ENCODE data around the gene PEX11B.

PEX11B gene

DNA sequence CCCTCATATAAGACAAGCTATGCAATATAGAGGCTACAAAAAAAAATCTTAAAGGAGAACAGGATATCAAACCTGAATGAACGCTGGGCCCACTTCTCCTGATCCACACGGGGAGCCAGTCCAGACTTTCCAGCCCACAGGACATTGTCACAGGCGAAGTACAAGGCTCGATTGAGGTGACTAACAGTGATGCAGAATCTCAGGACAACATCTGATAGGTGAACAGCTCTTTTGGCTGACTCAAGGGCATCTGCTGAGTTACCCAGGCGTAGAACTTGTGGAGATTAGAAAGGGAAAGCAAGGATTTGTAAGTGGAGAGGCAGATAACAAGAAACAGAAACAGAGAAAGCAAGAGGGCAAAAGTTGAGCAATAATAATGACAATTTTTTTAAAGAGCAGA is 1.8 kb downstream of the PEX11B start:
- H3K36me3 ChIP-seq (ENCODE audit: control insufficient read depth in 4 of 4, insufficient read depth in 4 of 4, low read length in 3 of 4): peaks cover 7 to 38% (median 25%) of the 10 kb centered on the region in 4 experiments
- no peaks in the 10 kb centered on the region for H3K27me3 ChIP-seq (replicated peaks in 2 of 5; ENCODE audit: control insufficient read depth in 4 of 5, insufficient read depth in 5 of 5, low read length in 4 of 5)
- H3K9me3 ChIP-seq (ENCODE audit: control extremely low read depth in 1 of 5, control insufficient read depth in 4 of 5, insufficient read depth in 2 of 5, low read depth in 1 of 5, low read length in 4 of 5): no peaks in the 10 kb centered on the region
- CTCF ChIA-PET: interaction anchor here (1.0 to 2.9 kb wide), 4 partner anchors 10 to 91 kb away, joined by 3 to 10 read pairs (median 4); partner anchors contain the start of genes PIAS3 and RBM8A
- peaks cover 2 to 28% (median 23%) of the 10 kb centered on the region in 4 experiments for H3K4me1 ChIP-seq (ENCODE audit: control extremely low read depth in 1 of 4, control insufficient read depth in 4 of 4, insufficient read depth in 4 of 4, low read length in 3 of 4)
- no peak overlapping the region for H3K4me3 ChIP-seq (ENCODE audit: control insufficient read depth in 1 of 7, extremely low read depth in 1 of 7, insufficient read depth in 4 of 7, low read depth in 2 of 7, low read length in 6 of 7)
- WGBS (ENCODE audit: insufficient coverage): 96% methylated on average over 5 of the region's 5 CpGs
- no peak for DNase-seq
- POLR2A ChIA-PET: no interaction called here
- H3K27ac ChIP-seq (ENCODE audit: insufficient read depth in 1 of 2, low read depth in 1 of 2, low read length in 2 of 2, poor library complexity in 1 of 2, severe bottlenecking in 2 of 2): no peak overlapping the region

DNA sequence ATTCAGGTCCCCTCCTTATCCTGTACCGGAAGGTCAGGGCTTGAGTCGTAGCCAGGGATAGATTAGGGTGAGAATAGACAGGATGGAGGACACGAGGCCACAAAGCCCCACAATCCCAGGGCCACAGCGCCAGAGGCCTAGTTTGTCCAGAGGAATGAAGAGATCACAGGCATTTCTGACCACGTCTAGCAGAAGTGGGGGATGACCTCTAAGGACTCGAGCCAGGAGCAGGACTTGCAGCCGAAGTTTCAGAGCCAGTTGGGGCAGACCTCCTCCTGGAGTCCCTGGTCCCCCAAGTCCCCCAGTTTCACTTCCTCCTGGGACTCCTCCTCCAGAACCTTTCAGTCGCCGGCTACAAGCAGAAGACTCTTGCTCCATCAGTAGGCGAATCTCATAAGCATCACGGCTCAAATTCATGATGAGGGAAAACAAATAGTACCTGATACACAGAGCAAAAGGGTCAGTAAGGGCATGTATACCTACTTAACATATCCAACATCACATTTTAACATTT is 6.3 kb downstream of the PEX11B start:
- Histone ChIP-seq H3K27me3 (replicated peaks in 2 of 5; ENCODE audit: control insufficient read depth in 4 of 5, insufficient read depth in 5 of 5, low read length in 4 of 5) (no peaks in the 10 kb centered on the region), H3K4me1 (ENCODE audit: control extremely low read depth in 1 of 4, control insufficient read depth in 4 of 4, insufficient read depth in 4 of 4, low read length in 3 of 4) (peaks cover 0 to 5% (median 1%) of the 10 kb centered on the region in 4 experiments), H3K36me3 (ENCODE audit: control insufficient read depth in 4 of 4, insufficient read depth in 4 of 4, low read length in 3 of 4) (peaks cover 9 to 50% (median 31%) of the 10 kb centered on the region in 4 experiments), H3K27ac (ENCODE audit: insufficient read depth in 1 of 2, low read depth in 1 of 2, low read length in 2 of 2, poor library complexity in 1 of 2, severe bottlenecking in 2 of 2) (no peak overlapping the region), H3K9me3 (ENCODE audit: control extremely low read depth in 1 of 5, control insufficient read depth in 4 of 5, insufficient read depth in 2 of 5, low read depth in 1 of 5, low read length in 4 of 5) (no peaks in the 10 kb centered on the region), H3K4me3 (ENCODE audit: control insufficient read depth in 1 of 7, extremely low read depth in 1 of 7, insufficient read depth in 4 of 7, low read depth in 2 of 7, low read length in 6 of 7) (no peak overlapping the region)
- DNase-seq: no peak
- ChIA-PET POLR2A (no interaction called here), CTCF (interaction anchor here (1.1 to 8.6 kb wide), 9 partner anchors 13 to 65 kb away, joined by 3 to 131 read pairs (median 13); partner anchors contain the start of genes NUDT17 and PIAS3)
- WGBS (ENCODE audit: insufficient coverage): 91% methylated on average over 11 of the region's 11 CpGs

DNA sequence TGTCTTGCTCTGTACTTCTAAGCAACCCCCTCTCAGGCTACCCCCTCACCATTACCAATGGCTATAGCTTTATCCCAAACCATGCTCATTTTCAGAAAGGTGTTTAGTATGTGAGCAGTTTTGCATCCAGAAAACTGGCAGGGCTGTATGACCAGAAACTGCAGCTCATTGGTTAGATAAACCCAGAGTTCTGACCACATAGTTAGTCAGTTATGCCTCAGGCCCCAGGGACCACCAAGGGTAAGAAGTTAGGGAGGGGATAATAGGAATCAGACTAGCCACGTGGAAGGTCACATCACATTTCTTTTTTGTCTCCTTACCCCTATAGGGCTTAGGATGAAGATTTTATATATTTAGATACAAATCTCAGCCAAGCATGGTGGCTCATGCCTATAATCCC is 9.9 kb downstream of the PEX11B start:
- Histone ChIP-seq H3K27ac (ENCODE audit: insufficient read depth in 1 of 2, low read depth in 1 of 2, low read length in 2 of 2, poor library complexity in 1 of 2, severe bottlenecking in 2 of 2) (no peak overlapping the region), H3K36me3 (ENCODE audit: control insufficient read depth in 4 of 4, insufficient read depth in 4 of 4, low read length in 3 of 4) (peaks cover 4 to 23% (median 16%) of the 10 kb centered on the region in 4 experiments), H3K27me3 (replicated peaks in 2 of 5; ENCODE audit: control insufficient read depth in 4 of 5, insufficient read depth in 5 of 5, low read length in 4 of 5) (no peaks in the 10 kb centered on the region), H3K4me3 (ENCODE audit: control insufficient read depth in 1 of 7, extremely low read depth in 1 of 7, insufficient read depth in 4 of 7, low read depth in 2 of 7, low read length in 6 of 7) (no peak overlapping the region), H3K4me1 (ENCODE audit: control extremely low read depth in 1 of 4, control insufficient read depth in 4 of 4, insufficient read depth in 4 of 4, low read length in 3 of 4) (peaks cover 0 to 2% (median 0%) of the 10 kb centered on the region in 4 experiments), H3K9me3 (ENCODE audit: control extremely low read depth in 1 of 5, control insufficient read depth in 4 of 5, insufficient read depth in 2 of 5, low read depth in 1 of 5, low read length in 4 of 5) (no peaks in the 10 kb centered on the region)
- POLR2A ChIA-PET: interaction anchor here (0.6 kb wide), 1 partner anchor 62 kb away, joined by 3 read pairs; no protein-coding TSS in a partner anchor
- no CpG with 5 or more reads among the region's 1 CpG for WGBS (ENCODE audit: insufficient coverage)
- DNase-seq: no peak
- CTCF ChIA-PET: interaction anchor here (0.6 to 8.6 kb wide), 13 partner anchors 9 to 1176 kb away, joined by 3 to 131 read pairs (median 4); partner anchors contain the start of genes ANKRD34A, ANKRD35, NUDT17 and PIAS3

DNA sequence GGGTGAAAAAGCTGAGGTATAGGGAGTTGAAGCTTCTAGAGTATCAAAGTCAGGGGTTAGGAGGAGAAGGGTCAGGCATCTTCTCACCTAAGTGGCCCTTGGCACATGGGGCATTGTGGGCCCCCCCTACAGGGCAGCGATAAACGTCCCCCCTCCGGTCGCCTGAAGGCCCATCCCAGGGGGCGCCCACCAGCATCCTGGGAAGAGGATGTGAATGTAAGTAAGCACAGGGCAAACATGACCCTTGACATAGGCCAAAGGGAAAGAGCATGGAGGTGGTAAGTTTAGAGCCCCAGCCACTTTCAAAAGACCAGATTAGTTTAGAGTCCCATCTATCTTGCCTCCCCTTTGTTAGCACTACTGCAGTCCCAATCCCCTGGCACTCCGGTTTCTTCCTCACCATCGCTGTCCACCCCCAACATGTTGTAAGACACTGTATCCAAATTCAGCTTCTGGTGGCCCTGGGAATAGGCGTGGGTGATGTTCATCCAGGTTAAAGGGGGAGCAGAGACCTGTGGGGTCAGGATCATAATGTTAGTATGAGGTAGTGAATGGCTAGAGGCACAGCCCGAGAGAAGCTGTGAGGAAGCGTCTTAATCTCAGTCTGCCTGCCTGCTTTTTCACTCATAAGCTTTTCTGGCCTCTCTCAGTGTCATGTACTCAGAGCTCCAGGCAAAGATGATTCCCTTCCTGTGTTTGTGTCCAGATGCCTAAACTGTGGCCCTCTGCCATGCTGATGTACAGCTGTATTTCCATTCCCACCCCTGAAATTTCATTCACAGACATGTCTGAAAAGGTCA is 11.4 kb downstream of the PEX11B start:
- ChIA-PET CTCF (interaction anchor here (1.3 to 8.6 kb wide), 6 partner anchors 8 to 60 kb away, joined by 3 to 131 read pairs (median 4); partner anchors contain the start of genes ANKRD35 and NUDT17), POLR2A (no interaction called here)
- Histone ChIP-seq H3K27me3 (replicated peaks in 2 of 5; ENCODE audit: control insufficient read depth in 4 of 5, insufficient read depth in 5 of 5, low read length in 4 of 5) (peaks cover 0 to 2% (median 0%) of the 10 kb centered on the region in 5 experiments), H3K9me3 (ENCODE audit: control extremely low read depth in 1 of 5, control insufficient read depth in 4 of 5, insufficient read depth in 2 of 5, low read depth in 1 of 5, low read length in 4 of 5) (no peaks in the 10 kb centered on the region), H3K27ac (ENCODE audit: insufficient read depth in 1 of 2, low read depth in 1 of 2, low read length in 2 of 2, poor library complexity in 1 of 2, severe bottlenecking in 2 of 2) (no peak overlapping the region), H3K4me3 (ENCODE audit: control insufficient read depth in 1 of 7, extremely low read depth in 1 of 7, insufficient read depth in 4 of 7, low read depth in 2 of 7, low read length in 6 of 7) (no peak overlapping the region), H3K36me3 (ENCODE audit: control insufficient read depth in 4 of 4, insufficient read depth in 4 of 4, low read length in 3 of 4) (peaks cover 2 to 15% (median 9%) of the 10 kb centered on the region in 4 experiments), H3K4me1 (ENCODE audit: control extremely low read depth in 1 of 4, control insufficient read depth in 4 of 4, insufficient read depth in 4 of 4, low read length in 3 of 4) (peaks cover 0 to 2% (median 0%) of the 10 kb centered on the region in 4 experiments)
- 96% methylated on average over 3 of the region's 10 CpGs for WGBS (ENCODE audit: insufficient coverage)
- no peak for DNase-seq

DNA sequence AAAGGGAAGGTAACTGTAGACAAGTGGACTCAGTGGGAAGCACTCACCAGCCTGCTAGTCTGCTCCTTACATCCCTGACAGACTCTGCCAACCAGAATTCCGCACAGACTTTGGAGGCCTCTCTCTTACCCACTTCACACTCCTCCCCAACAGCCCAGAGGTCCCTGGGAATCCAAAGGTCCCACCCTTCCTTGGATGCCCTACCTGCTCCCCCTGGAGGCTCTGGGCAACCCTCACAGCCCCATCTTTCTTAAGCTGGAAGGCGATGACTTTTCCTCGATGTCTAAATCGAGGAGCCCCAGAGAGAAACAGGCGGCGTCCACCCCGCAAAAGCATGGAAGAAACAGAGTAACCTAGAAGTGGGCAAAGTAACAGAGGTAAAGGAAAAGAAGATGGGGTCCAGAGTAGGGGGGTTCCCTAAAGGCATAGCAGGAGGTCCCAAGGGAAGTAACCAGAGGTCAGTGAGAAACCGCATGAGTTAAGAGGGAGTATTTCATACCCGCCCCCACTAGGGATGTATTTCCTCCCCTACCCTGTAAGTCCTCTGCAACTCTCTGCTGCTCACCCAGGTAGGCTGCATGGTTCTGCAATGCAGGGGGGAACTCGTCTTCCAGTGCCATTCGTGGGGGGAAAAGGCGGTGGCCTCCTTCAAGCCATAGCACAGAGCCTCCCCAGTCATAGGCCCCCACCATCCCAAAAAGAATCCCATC is 17.1 kb downstream of the PEX11B start:
- no peak overlapping the region for H3K27ac ChIP-seq (ENCODE audit: insufficient read depth in 1 of 2, low read depth in 1 of 2, low read length in 2 of 2, poor library complexity in 1 of 2, severe bottlenecking in 2 of 2)
- CTCF ChIA-PET: interaction anchor here (0.9 to 2.3 kb wide), 3 partner anchors 10 to 63 kb away, joined by 3 to 10 read pairs (median 4); no protein-coding TSS in a partner anchor

DNA sequence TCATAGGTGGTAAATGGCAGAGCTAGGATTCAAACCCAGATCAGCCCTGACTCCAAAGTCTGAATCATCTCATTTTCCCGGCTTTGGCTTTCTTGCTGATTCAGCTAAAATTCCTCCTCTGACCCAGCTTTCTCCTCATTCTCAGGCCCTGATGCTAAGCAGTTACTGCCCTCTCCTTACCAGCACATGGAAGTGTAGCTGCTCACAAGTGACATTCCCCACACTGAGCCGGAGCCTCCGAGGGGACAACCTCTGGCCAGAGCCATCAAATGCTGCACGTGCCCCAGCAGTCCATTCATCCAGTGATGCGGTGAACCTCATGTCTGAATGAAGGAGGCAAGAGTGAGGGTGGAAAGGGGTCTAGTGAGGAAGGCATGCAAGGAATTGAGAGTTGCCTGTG is 19.8 kb downstream of the PEX11B start:
- CTCF ChIA-PET: interaction anchor here (1.4 to 2.4 kb wide), 2 partner anchors 11 to 15 kb away, joined by 3 to 21 read pairs; partner anchors contain the start of gene ITGA10
- no peaks in the 10 kb centered on the region for H3K9me3 ChIP-seq (ENCODE audit: control extremely low read depth in 1 of 5, control insufficient read depth in 4 of 5, insufficient read depth in 2 of 5, low read depth in 1 of 5, low read length in 4 of 5)

More for the DNA sequence above, 17.1 kb downstream of the PEX11B start:
- Histone ChIP-seq H3K27me3 (replicated peaks in 2 of 5; ENCODE audit: control insufficient read depth in 4 of 5, insufficient read depth in 5 of 5, low read length in 4 of 5) (peaks cover 0 to 2% (median 0%) of the 10 kb centered on the region in 5 experiments), H3K4me1 (ENCODE audit: control extremely low read depth in 1 of 4, control insufficient read depth in 4 of 4, insufficient read depth in 4 of 4, low read length in 3 of 4) (no peaks in the 10 kb centered on the region), H3K4me3 (ENCODE audit: control insufficient read depth in 1 of 7, extremely low read depth in 1 of 7, insufficient read depth in 4 of 7, low read depth in 2 of 7, low read length in 6 of 7) (no peak overlapping the region), H3K9me3 (ENCODE audit: control extremely low read depth in 1 of 5, control insufficient read depth in 4 of 5, insufficient read depth in 2 of 5, low read depth in 1 of 5, low read length in 4 of 5) (no peaks in the 10 kb centered on the region), H3K36me3 (ENCODE audit: control insufficient read depth in 4 of 4, insufficient read depth in 4 of 4, low read length in 3 of 4) (no peaks in the 10 kb centered on the region)
- WGBS (ENCODE audit: insufficient coverage): 96% methylated on average over 6 of the region's 12 CpGs
- POLR2A ChIA-PET: no interaction called here
- no peak for DNase-seq

More for the DNA sequence above, 19.8 kb downstream of the PEX11B start:
- no peak for DNase-seq
- Histone ChIP-seq H3K4me1 (ENCODE audit: control extremely low read depth in 1 of 4, control insufficient read depth in 4 of 4, insufficient read depth in 4 of 4, low read length in 3 of 4) (no peaks in the 10 kb centered on the region), H3K27ac (ENCODE audit: insufficient read depth in 1 of 2, low read depth in 1 of 2, low read length in 2 of 2, poor library complexity in 1 of 2, severe bottlenecking in 2 of 2) (no peak overlapping the region), H3K36me3 (ENCODE audit: control insufficient read depth in 4 of 4, insufficient read depth in 4 of 4, low read length in 3 of 4) (no peaks in the 10 kb centered on the region), H3K4me3 (ENCODE audit: control insufficient read depth in 1 of 7, extremely low read depth in 1 of 7, insufficient read depth in 4 of 7, low read depth in 2 of 7, low read length in 6 of 7) (no peak overlapping the region), H3K27me3 (replicated peaks in 2 of 5; ENCODE audit: control insufficient read depth in 4 of 5, insufficient read depth in 5 of 5, low read length in 4 of 5) (peaks cover 0 to 2% (median 0%) of the 10 kb centered on the region in 5 experiments)
- POLR2A ChIA-PET: no interaction called here
- 96% methylated on average over 5 of the region's 5 CpGs for WGBS (ENCODE audit: insufficient coverage)

Measured in common myeloid progenitor, CD34-positive (primary cell).